Cardiac septum (tissue), 1 donor: ENCODE data around the gene MRPL14. TPM values are rescaled to one million over a fixed set of nuclear protein-coding genes. Genes with fewer than 3 reads are reported as not detected.

Experiments used
- DNase-seq: peaks from one replicate; pipeline ENCODE4 v3.0.0-alpha.2; 2020; ENCODE audit warnings: low spot score
- intact Hi-C: fragments of 100-400 bp; cut with DNase I; formaldehyde crosslinking; loops from one replicate; pipeline ENCODE4 v1.14.0; 2022
- long read RNA-seq: library from polyadenylated mRNA; unstranded; transcript quantifications from one replicate; pipeline ENCODE4 v2.0.0, GENCODE V29; 2021
- total RNA-seq: library from RNA; stranded (reverse); fragmentation: NEBNext Ultra II Directional; extraction: Animal tissue kit (Norgen Biotek cat#: 25700); gene quantifications from one replicate; pipeline ENCODE4 v1.2.1, GENCODE V29; 2021
- donor health status: DM: no; HTN: no; CAD: no.

MRPL14 gene
- 36.7 TPM for total RNA-seq
- long read RNA-seq, transcript MRPL14-201 (3 exons, 959 nt), result major isoform, 40 of 45 reads
- long read RNA-seq, partial matches to known transcripts, result 1 of 45 reads
- long read RNA-seq, other reads (novel, unspliced or antisense), result 4 of 45 reads

DNA sequence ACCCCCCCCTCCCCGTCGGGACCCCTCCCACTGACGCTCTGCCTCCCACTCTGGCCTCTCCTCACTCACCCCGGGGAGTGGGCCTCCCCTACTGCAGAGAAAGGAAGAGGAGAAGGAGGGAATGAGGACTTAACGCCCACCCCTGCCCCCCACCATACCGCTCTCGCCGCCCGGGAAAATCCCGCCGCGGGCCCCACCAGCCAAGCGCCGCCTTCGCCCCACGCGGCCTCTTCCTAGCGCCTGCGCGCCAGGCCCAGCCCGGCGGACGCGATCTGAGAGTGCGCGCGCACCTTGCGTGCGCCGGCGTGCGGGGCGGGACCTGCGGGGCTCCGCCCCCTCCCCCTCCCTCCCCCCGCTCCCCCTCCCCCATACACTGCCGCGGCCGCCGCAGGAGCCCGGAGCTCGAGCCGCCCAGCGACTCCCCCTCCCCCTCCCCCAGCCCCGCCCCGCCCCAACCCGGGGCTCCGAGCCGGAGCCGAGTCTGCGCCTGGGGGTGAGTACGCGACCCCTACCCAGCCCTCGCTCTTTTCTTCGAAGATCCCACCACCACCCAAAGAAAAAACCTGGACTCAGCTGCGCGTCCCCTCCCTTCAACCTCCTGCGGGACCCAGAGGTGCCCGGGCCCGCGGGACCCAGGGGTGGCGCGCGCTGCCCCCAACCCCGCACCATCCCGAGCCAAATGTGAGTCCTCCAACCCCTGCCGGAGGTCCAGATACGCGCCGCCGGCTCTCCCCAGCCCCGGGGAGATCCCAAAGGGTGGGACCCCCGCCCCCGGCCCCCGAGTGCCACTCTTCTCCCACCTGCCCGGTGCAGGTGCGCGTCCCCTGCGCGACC is at the start of gene MRPL14, which contains the start of gene TMEM63B:
Gene MRPL14 (minus strand): TSS at position 267 of the 834 bp plus-strand sequence. CDS start 10,841 bp downstream, outside the sequence.
Gene TMEM63B (plus strand): TSS at position 369 of the 834 bp plus-strand sequence. CDS start 7,031 bp downstream, outside the sequence.
- intact Hi-C loops, result no loop called here
- peak; percentile 96 for DNase-seq

DNA sequence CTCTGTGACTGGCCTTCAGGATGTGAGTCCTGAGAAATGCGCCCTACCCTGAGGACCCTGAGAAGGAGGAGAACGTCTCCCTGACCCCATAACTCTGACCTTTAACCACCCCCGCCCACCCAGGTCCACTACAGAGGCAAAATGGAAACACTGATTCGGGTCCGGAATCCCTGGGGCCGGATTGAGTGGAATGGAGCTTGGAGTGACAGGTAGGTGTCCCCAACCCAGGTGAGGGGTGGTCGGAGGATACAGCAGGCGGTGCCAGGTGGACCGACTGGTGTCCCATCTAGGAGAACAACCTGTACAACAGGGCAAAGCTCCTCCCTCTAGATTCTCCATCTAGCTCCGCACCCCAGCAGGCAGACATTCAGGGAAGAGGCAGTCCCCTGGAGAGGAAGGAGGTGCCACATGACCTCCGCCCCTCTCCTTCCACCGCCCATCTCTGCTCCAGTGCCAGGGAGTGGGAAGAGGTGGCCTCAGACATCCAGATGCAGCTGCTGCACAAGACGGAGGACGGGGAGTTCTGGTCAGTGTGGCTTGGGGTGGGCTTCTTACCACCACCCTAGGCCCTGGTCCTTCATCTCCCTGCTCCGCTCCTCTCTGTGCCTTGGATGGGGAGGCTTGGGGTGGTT is 49.0 kb upstream of the MRPL14 start:
- intact Hi-C loops, result no loop called here
- DNase-seq, result no peak

DNA sequence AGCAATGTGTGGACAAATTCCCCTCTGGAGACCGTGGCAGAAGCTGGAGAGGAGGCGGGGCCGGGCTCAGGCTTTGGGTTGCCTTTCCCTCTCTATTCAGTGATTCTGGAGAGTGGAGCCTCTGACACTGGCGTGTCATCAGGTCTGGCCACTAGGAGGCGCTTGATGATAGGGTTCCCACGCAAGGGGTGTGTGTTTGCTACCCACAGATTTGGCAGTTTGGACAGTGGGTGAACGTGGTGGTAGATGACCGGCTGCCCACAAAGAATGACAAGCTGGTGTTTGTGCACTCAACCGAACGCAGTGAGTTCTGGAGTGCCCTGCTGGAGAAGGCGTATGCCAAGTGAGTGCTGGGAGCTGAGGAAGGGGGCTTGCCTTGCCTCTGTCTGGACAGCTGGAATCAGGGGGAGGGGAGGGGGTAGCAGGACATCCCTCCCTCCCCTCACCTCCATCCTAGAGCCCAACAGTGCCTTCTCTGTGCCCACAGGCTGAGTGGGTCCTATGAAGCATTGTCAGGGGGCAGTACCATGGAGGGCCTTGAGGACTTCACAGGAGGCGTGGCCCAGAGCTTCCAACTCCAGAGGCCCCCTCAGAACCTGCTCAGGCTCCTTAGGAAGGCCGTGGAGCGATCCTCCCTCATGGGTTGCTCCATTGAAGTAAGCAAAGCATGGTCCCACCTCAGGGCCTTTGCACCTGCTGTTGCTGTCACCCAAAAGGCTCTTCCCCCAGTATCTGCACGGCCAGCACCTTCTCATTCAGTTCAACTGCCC is 45.7 kb upstream of the MRPL14 start:
- peak; percentile 89 for DNase-seq
- intact Hi-C loops, result loop anchor here (2.0 kb wide), 2 partner anchors 62 to 84 kb away; partner anchors contain the start of gene SLC35B2

DNA sequence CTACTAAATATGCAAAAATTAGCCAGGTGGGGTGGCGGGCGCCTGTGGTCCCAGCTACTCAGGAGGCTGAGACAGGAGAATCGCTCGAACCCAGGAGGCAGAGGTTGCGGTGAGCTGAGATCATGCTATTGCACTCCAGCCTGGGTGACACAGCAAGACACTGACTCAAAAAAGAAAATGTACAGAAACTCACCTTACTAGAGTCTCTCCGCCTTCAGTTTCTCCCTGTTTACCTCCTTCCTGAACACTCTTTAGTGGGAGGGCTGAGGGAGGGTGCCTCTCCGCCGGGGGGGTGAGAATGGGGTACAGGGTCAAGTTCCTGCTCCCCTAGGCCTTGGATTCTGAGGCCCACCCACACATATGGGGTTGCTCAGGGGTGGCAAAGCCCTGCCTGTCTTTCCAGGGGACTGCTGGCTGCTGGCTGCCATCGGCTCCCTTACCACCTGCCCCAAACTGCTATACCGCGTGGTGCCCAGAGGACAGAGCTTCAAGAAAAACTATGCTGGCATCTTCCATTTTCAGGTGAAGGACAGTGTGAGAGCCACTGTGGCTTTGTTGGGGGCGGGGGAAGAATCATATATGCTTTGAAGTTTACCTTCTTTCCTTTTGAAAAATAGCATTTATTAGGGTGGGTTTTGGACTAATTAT is 44.8 kb upstream of the MRPL14 start:
- DNase-seq, result no peak
- intact Hi-C loops, result loop anchor here (2.0 kb wide), 2 partner anchors 63 to 85 kb away; partner anchors contain the start of gene SLC35B2

DNA sequence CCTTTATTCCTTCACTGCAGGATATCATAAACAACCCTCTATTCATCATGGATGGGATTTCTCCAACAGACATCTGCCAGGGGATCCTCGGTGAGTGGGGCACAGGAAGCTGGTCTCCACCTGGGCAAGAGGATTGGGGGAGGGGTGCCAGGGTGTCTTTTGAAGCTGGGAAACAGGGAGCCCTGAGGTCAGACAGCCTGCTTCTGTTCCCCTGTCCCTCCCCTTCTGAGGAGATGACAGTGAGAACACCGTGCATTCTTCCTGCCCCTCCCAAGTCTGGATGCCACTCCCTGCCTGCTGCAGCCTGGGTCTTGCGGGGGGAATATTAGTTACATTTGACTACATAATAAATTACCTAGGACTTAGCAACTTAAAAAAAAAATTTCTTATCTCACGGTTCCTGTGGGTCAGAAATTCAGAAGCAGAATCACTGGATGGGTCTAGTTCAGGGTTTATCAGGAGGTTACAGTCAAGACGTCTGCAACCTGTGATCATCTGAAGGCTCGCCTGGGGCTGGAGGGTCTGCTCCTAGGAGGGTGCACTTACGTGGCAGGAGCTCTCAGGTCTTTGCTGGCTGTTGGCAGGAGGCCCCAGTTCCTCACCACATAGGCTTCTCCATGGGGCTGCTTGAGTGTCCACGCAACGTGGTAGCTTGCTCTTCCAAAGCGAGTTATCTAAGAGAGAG is 42.8 kb upstream of the MRPL14 start:
- DNase-seq, result no peak
- intact Hi-C loops, result no loop called here

DNA sequence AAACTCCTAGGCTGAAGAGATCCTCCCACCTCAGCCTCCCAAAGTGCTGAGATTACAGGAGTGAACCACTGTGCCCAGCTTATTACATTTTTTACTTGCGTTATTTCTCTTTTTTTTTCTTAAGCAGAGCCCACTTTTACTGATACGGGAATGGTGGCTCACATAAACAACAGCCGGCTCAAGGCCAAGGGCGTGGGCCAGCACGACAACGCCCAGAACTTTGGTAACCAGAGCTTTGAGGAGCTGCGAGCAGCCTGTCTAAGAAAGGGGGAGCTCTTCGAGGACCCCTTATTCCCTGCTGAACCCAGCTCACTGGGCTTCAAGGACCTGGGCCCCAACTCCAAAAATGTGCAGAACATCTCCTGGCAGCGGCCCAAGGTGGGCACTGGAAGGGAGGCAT is 41.9 kb upstream of the MRPL14 start:
- DNase-seq, result no peak
- intact Hi-C loops, result no loop called here

DNA sequence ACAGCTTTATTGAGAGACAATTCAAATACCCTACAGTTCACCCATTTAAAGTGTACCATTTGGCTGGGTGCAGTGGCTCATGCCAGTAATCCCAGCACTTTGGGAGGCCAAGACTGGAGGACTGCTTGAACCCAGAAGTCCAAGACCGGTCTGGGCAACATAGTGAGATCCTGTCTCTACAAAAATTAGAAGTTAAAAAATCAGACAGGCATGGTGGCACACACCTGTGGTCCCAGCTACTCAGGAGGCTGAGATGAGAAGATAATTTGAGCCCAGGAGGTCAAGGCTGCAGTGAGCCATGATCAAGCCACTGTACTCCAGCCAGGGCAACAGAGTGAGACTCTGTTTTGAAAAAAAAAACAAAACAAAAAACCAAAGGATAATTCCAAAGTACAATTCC is 40.3 kb upstream of the MRPL14 start:
- intact Hi-C loops, result no loop called here
- no peak for DNase-seq

DNA sequence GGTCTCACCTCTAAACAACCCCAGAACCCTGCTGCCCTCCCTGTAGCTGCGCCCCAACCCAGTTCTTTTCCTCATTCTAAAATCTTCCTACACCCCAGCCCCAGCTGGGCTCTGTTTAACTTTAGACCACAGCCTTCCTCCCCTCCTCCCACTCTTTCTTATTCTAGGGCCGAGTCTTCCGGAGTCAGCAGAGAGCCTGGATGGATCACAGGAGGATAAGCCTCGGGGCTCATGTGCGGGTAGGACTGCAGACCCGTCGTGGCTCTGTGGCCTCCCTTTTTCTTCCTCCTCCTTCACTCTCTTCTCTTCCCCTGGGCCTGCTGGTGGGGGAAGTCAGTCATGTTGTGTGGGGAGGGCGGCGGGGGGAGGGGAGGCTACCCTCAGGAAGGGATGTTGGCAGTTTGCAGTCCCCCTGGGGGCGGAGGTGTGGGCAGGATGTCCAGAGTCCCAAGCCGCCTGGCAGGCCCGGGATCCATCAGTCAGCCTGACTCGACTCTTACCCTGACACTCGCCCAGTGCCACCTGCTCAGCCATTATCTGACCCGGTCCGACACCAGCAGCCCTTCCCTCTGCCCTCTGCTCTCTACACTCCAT is 39.4 kb upstream of the MRPL14 start:
- no peak for DNase-seq
- intact Hi-C loops, result no loop called here

DNA sequence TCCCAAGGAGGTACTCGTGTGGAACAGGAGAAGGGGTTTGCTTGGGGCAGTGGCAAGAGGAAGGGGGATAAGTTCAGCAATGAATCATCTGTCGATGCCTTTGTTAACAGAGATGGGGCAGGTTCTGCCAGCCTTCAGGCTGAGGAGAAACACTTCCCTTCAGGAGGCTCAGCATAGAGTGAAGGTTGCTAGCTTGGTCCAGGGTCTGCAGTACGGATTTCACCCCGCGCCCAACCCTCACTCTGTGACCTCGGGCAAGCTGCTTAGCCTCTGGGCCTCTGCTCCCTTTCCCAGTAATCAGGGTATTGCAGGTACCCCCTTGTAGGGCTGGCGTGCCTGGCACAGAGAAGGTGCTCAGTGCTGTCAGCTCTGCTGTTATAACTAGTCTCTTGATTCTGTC is 38.9 kb upstream of the MRPL14 start:
- no peak for DNase-seq
- intact Hi-C loops, result no loop called here

DNA sequence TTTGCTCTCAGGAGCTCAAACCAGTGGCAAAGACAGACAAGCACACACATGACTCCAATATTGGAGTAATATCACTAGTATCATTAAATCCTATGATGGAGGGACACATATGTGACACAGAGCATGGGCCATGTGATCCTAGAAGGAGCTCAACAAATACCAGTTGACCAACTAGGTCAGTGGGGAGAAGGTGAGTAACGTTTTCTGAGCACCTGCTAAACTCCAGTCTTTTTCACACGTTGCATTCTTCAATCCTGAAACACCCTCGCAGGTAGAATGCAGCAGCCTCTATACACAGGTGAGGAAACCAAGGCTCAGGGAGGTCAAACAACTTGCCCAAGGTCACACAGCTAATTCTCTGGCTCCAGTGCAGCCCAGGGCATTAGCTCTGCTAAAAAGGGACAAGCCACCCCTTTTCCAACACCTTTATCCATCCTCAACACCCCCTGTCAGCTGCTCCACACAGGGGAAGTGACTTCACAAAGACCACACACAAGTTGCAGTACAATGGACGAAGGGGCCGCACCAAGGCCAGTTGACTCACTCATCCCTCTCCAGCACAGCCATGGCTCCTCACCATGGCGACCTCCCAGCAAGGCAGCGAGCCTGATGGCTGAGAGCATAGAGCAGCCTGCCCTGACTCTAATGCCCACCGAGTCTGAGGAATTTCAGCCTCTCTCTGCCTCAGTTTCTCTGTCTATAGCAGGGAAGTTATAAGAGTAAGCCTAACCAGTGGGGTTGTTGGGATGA is 35.8 kb upstream of the MRPL14 start:
- intact Hi-C loops, result no loop called here
- no peak for DNase-seq

DNA sequence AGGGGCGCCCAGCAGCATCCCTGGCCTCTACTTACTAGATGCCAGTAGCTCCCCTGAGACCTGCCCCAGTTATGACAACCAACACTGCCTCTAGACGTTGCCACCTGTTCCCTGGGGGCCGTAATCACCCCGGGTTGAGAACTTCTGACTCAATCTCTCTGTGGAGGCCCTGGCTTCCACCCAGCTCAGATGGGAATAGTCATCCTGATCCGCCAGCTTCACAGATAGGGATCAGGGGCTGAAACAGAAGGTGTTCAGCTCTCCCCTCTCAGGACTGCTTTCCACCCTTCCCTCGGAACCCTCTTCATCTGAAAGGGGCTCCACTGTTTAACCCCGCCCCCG is 34.7 kb upstream of the MRPL14 start:
- intact Hi-C loops, result no loop called here
- DNase-seq, result no peak

DNA sequence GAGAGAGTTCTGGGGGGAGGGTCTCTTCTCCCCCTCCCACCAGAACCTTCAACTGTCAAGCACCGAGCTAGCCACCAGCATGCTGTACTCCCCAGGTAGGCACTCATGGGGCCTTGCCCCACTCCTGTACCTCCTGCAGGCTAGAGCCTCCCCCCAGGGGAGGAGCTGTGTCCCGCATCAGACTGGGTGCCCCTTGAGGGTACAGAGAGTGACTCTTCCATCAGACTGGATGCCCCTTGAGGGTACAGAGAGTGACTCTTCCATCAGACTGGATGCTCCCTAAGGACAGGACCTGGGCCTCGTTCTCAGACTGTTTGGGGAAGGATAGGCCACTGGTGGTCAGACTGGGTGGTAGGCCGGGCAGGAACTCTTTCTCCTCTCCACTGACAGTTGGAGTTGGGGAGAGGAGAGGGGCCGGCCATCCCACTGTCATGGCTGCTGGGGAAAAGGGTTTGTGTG is 31.5 kb upstream of the MRPL14 start, which contains the start of gene CAPN11:
Gene CAPN11 (plus strand): TSS at position 51 of the 459 bp plus-strand sequence. CDS start 29 bp downstream, at position 80.
- intact Hi-C loops, result no loop called here

DNA sequence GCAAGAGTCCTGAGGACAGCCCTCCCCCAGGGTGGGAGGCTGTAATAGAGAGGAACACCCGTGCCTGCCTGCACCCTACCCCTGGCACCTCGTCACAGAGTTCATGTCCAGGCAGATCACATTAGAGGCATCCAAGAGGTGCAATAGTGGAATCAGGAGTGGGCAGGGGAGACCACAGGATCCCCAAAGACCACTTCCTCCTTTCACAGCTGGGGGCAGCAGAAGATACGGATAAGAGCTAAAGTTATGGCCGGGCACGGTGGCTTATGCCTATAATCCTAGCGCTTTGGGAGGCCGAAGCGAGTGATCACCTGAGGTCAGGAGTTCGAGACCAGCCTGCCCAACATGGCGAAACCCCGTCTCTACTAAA is 29.9 kb upstream of the MRPL14 start:
- no peak for DNase-seq
- intact Hi-C loops, result no loop called here

More for the DNA sequence above, 31.5 kb upstream of the MRPL14 start, which contains the start of gene CAPN11:
- no peak for DNase-seq

DNA sequence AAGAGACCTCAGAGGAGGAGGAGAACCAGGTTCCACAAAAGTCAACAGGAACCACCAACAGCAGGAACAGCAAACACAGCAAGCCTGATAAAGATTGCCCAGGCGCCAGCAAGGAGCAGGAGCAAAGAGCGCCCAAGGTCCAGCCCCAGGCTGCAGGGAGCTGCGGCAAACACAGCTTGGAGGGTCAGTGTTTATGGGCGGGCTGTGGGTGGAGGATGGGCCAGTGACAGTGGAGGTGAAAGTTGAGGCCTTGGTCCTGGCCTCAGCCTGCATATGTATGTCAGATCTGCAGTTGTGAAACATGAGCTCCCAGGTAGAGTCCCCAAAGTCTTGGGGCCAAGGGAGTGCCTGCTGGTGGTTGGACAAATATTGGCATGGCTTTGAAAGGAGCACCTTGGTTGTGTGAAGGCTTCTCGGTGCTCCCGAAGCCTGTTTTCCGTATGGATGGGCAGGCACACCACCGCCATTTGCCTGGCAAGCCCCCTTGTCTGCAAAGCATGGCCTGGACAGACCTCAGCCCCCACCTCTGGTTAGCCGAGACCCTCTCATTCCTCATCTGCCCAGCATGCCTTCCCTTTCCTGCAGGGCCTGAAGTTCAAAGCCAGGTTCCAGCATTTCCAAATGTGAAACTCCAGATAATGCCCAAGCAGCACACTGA is 29.4 kb upstream of the MRPL14 start:
- no peak for DNase-seq
- intact Hi-C loops, result no loop called here

DNA sequence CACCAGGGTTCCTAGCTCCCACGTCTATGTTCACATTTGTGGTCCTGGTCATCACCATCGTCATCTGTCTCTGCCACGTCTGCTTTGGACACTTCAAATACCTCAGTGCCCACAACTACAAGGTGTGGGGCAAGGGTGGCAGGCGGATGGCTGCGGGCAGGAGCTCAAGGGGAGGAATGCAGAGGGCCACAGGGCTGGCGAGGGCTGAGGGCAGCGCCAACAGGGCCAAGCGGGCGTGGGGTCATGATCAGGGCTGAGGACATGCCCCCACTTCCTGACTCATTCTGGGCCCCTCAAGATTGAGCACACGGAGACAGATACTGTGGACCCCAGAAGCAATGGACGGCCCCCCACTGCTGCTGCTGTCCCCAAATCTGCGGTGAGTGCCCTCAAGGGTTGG is 26.8 kb upstream of the MRPL14 start:
- intact Hi-C loops, result no loop called here
- DNase-seq, result no peak

DNA sequence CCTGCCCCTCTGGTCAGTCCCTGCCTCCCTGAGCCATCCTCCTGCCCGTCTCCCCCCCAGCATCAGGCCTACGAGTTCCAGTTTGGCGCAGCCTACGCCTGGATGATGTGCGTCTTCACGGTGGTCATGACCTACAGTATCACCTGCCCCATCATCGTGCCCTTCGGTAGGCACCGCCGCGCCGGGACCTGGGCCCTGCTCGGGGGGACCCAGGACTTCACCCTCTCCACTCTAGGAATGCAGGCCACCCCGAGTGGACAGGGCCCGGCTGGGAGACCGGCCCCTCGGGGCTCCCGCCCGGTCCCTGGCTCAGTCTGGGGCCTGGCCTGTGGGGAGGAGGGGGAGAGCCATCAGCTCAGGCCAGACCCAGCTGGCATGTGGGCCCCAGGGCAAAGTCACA is 25.3 kb upstream of the MRPL14 start:
- no peak for DNase-seq
- intact Hi-C loops, result loop anchor here (1.0 kb wide), 1 partner anchor 56 kb away; no protein-coding TSS in a partner anchor

DNA sequence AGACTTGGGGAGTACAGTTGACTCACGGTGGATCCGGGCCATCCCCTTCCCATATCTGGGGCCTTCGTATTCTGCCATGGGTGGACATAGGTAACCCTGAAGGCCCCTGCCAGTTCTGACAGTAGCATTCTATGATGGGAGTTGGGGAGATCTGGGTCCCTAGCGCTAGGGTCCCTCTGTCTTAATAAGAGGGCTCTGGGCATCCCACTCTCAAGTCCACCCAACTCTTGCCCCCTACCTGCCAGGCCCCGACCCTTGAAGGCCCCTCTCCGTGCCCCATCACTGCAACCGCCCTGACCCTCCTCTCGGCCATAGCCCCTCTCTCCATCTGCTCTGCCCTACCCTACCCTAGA is 24.8 kb upstream of the MRPL14 start:
- DNase-seq, result no peak
- intact Hi-C loops, result loop anchor here (1.0 kb wide), 1 partner anchor 56 kb away; no protein-coding TSS in a partner anchor
